ENCODE results near the gene OSTF1.

OSTF1 gene

DNA sequence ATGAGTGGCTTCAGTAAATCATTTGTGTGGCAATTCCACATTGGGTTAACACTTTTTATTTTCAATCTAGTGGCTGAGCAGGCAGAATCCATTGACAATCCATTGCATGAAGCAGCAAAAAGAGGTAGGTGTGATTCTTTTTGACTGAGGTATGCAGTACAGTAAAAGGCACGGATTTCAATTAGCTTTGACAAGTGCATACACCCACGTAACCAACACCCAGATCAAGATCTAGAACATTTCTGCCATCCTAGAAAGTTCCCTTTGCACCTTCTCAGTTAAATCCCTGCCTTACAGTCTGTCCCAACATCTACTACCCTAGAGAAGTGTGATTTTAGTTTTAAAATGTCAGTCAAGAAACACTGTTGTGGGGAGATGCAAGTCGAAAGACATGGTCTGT lies 43.4 kb downstream of the OSTF1 start:
- TF ChIP-seq, protein P1, sequence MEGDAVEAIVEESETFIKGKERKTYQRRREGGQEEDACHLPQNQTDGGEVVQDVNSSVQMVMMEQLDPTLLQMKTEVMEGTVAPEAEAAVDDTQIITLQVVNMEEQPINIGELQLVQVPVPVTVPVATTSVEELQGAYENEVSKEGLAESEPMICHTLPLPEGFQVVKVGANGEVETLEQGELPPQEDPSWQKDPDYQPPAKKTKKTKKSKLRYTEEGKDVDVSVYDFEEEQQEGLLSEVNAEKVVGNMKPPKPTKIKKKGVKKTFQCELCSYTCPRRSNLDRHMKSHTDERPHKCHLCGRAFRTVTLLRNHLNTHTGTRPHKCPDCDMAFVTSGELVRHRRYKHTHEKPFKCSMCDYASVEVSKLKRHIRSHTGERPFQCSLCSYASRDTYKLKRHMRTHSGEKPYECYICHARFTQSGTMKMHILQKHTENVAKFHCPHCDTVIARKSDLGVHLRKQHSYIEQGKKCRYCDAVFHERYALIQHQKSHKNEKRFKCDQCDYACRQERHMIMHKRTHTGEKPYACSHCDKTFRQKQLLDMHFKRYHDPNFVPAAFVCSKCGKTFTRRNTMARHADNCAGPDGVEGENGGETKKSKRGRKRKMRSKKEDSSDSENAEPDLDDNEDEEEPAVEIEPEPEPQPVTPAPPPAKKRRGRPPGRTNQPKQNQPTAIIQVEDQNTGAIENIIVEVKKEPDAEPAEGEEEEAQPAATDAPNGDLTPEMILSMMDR (IDR thresholded peaks at IDR 0.05; ENCODE audit: low read depth, low read length): no peak
- Histone ChIP-seq H3K4me3 (ENCODE audit: low read depth, low read length) (no peak overlapping the region), H3K9me3 (no peaks in the 10 kb centered on the region), H3K27me3 (no peaks in the 10 kb centered on the region), H3K36me3 (no peaks in the 10 kb centered on the region), H3K4me1 (no peaks in the 10 kb centered on the region)
- no peak for DNase-seq

DNA sequence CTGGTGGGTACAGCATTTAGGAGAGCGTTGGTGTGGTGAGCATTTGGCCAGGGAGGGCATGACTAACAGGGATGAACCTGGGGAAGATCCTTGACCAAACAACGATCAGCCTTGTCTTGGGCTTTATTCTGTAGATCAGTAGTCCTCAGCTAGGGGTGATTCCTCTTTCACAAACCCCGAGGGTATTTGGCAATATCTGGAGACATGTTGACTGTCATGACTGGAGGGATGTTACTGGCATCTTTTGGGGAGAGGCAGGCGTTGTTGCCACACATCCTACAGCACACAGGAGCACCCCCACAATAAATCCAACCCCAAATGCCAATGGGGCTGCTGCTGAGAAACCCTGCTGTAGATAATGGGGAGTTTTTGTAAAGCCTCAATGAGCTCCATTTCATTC lies 43.9 kb downstream of the OSTF1 start:
- Histone ChIP-seq H3K9me3 (no peaks in the 10 kb centered on the region), H3K36me3 (no peaks in the 10 kb centered on the region), H3K4me3 (ENCODE audit: low read depth, low read length) (no peak overlapping the region), H3K27me3 (no peaks in the 10 kb centered on the region), H3K4me1 (no peaks in the 10 kb centered on the region)
- no peak for DNase-seq
- TF ChIP-seq, protein P1 (IDR thresholded peaks at IDR 0.05; ENCODE audit: low read depth, low read length): no peak

DNA sequence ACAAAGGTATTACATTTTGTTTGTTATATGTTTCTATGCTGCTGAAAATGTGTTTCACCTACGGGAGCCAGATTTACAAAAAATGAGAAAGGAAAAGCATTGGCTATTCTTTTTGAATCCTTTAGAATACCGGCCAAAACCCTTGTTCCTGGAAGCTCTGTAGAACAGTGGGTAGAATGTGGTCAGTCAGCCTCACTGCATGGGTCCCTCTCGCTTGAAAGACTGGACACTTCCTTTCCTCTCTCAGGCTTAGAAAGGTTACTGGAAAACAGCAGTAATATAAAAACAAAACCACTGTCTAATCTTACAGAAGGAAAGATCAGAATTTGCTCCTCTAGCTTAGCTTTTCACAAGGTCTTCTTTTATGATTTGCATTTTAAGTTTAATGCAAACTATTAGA lies 45.1 kb downstream of the OSTF1 start:
- TF ChIP-seq, protein P1 (IDR thresholded peaks at IDR 0.05; ENCODE audit: low read depth, low read length): no peak
- no peak for DNase-seq
- H3K36me3 ChIP-seq: no peaks in the 10 kb centered on the region
- H3K9me3 ChIP-seq: no peaks in the 10 kb centered on the region
- H3K4me1 ChIP-seq: no peaks in the 10 kb centered on the region
- no peak overlapping the region for H3K4me3 ChIP-seq (ENCODE audit: low read depth, low read length)
- no peaks in the 10 kb centered on the region for H3K27me3 ChIP-seq

DNA sequence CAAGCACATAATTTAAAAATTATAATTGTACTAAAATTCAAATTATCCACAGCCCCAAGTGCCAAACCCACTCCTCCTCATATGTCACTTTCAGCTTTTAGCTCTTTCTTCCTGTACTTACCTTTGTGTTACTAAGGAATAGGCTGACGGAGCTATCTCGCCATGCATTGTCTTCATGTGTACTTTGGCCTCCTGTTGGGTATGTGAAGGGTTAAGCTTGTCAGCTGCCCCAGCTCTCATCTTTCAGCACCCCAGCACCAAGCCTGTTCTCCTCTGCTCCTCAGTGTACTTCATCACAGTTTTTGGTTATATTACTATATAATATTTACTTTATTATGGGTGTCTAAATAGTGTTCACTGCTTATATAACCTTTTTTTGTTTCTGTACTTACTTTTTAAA lies 46.2 kb downstream of the OSTF1 start:
- DNase-seq: no peak
- H3K36me3 ChIP-seq: no peaks in the 10 kb centered on the region
- H3K4me3 ChIP-seq (ENCODE audit: low read depth, low read length): no peak overlapping the region
- H3K4me1 ChIP-seq: no peaks in the 10 kb centered on the region
- H3K27me3 ChIP-seq: no peaks in the 10 kb centered on the region
- TF ChIP-seq, protein P1 (IDR thresholded peaks at IDR 0.05; ENCODE audit: low read depth, low read length): no peak
- H3K9me3 ChIP-seq: no peaks in the 10 kb centered on the region

DNA sequence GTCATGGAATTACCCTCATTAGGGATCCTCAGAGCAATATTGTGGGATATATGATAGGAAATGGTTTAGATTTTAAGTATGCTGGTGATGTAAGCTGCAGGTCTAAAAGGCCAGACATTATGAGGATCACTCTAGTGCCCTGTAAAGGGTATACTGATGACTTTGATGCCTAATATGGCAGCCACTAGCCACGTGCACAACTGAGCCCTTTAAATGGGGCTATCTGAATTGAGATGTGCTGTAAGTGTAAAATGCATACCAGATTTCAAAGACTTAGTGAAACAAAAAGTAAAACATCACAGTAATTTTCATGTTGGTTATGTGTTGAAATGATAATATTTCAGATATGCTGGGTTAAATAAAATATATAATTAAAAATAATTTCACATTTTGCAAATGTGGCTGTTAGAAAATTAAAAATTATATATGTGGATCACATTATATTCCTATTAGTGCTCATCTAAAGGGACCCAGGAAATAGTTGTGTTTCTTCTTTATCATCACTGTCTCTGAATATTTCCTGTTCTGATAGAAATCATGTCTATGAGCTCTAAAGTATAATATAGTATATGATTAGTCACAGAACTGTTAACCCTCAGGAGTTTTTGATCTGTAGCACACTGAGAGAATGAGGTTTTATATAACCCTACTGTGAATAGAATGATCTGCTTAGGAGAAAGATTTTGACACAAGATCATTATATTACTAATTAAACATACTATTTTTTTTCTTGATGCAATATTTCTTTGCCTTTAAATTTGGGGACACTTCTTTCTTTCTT lies 50.1 kb downstream of the OSTF1 start:
- Histone ChIP-seq H3K9me3 (no peaks in the 10 kb centered on the region), H3K4me1 (no peaks in the 10 kb centered on the region), H3K36me3 (no peaks in the 10 kb centered on the region), H3K27me3 (no peaks in the 10 kb centered on the region), H3K4me3 (ENCODE audit: low read depth, low read length) (no peak overlapping the region)
- TF ChIP-seq, protein P1 (IDR thresholded peaks at IDR 0.05; ENCODE audit: low read depth, low read length): no peak
- no peak for DNase-seq

DNA sequence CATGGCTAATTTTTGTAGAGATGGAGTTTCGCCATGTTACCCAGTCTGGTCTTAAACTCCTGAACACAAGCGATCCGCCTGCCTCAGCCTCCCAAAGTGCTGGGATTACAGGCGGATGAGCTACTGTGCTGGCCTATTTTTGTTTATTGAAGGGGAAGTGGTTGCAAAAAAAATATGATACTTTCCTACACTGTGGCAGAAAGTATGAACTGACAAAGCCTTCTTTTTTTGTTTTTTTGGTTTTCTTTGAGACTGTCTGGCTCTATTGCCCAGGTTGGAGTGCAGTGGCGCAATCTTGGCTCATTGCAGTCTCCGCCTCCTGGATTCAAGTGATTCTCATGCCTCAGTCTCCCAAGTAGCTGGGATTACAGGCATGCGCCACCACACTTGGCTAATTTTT lies 50.9 kb downstream of the OSTF1 start:
- H3K4me3 ChIP-seq (ENCODE audit: low read depth, low read length): no peak overlapping the region
- no peaks in the 10 kb centered on the region for H3K27me3 ChIP-seq
- no peaks in the 10 kb centered on the region for H3K9me3 ChIP-seq
- TF ChIP-seq, protein P1 (IDR thresholded peaks at IDR 0.05; ENCODE audit: low read depth, low read length): no peak
- no peaks in the 10 kb centered on the region for H3K36me3 ChIP-seq
- no peak for DNase-seq
- H3K4me1 ChIP-seq: no peaks in the 10 kb centered on the region
